Endodermal cell (in vitro differentiated cells): ENCODE measurements around the gene ZIC5. TPM values are rescaled to one million over a fixed set of nuclear protein-coding genes. Genes with fewer than 3 reads are reported as not detected.

Experiments used
- DNase-seq: peaks from one replicate; pipeline ENCODE4 v3.0.0-alpha.2; 2017
- H3K27ac ChIP-seq: 2 replicates; pipeline ENCODE4 v1.5.1; 2013; ENCODE audit warnings: mild to moderate bottlenecking, low read depth, low read length, moderate library complexity
- H3K27me3 ChIP-seq: 2 replicates; pipeline ENCODE4 v1.6.1; 2013; ENCODE audit warnings: mild to moderate bottlenecking, low read length, moderate library complexity; ENCODE audit not compliant: insufficient read depth, control insufficient read depth, poor library complexity, severe bottlenecking
- H3K36me3 ChIP-seq: 2 replicates; pipeline ENCODE4 v1.7.0; 2013; ENCODE audit warnings: mild to moderate bottlenecking, low read length, moderate library complexity; ENCODE audit not compliant: control insufficient read depth, insufficient read depth
- H3K4me1 ChIP-seq: one replicate; pipeline ENCODE4 v1.7.0; 2013; ENCODE audit warnings: low read length; ENCODE audit not compliant: control insufficient read depth, insufficient read depth
- H3K4me3 ChIP-seq: 2 replicates; pipeline ENCODE4 v1.5.1; 2013; ENCODE audit warnings: mild to moderate bottlenecking, low read length, moderate library complexity
- H3K9ac ChIP-seq: 2 replicates; pipeline ENCODE4 v1.6.1; 2013; ENCODE audit warnings: mild to moderate bottlenecking, low read length, moderate library complexity; ENCODE audit not compliant: poor library complexity, severe bottlenecking; ENCODE audit errors: extremely low read depth
- H3K9me3 ChIP-seq: 2 replicates; pipeline ENCODE4 v1.6.1; 2013; ENCODE audit warnings: mild to moderate bottlenecking, low read length, moderate library complexity; ENCODE audit not compliant: control insufficient read depth
- H3K27ac Mint-ChIP-seq: 2 replicates; pipeline ENCODE4 v1.8.0; 2020; ENCODE audit warnings: mixed read lengths
- H3K27me3 Mint-ChIP-seq: 2 replicates; pipeline ENCODE4 v1.8.0; 2021; ENCODE audit warnings: mild to moderate bottlenecking, mixed read lengths; ENCODE audit not compliant: insufficient read depth
- H3K36me3 Mint-ChIP-seq: 2 replicates; pipeline ENCODE4 v1.8.0; 2020; ENCODE audit warnings: low read depth, mixed read lengths
- H3K4me1 Mint-ChIP-seq: 2 replicates; pipeline ENCODE4 v1.8.0; 2020; ENCODE audit warnings: mixed read lengths
- H3K4me3 Mint-ChIP-seq: 2 replicates; pipeline ENCODE4 v1.8.0; 2020; ENCODE audit warnings: mild to moderate bottlenecking, moderate library complexity, mixed read lengths
- H3K9me3 Mint-ChIP-seq: 2 replicates; pipeline ENCODE4 v1.8.0; 2020; ENCODE audit warnings: mild to moderate bottlenecking, mixed read lengths
- CTCF ChIP-seq: fragments of 200-600 bp; sonication (generic); conservative IDR thresholded peaks from 2 replicates; pipeline ENCODE4 v1.5.0; 2021; ENCODE audit warnings: antibody characterized with exemption, mild to moderate bottlenecking
- WGBS, 2 experiments: methylation state at CpG; one replicate each; pipeline versions ENCODE4 v1.1.5 to v1.1.7; 2013; ENCODE audit warnings: missing lambda C conversion rate in 2 of 2, mixed read lengths in 1 of 2; ENCODE audit not compliant: insufficient coverage in 1 of 2, insufficient read length in 1 of 2; 5-methylcytosine and 5-hydroxymethylcytosine counted together
- total RNA-seq, 2 donors: library from RNA; stranded (reverse); fragmentation: NEBNext Ultra II Directional in 1 of 2; extraction: Animal tissue kit (Norgen Biotek cat#: 25700) in 1 of 2; gene quantifications; 2 replicates in 1 of 2; 3 replicates in 1 of 2; pipeline ENCODE4 v1.2.1, GENCODE V29; 2021

ZIC5 gene
- total RNA-seq, 2 donors from 2014 or later = 11.0 to 13.7 TPM

DNA sequence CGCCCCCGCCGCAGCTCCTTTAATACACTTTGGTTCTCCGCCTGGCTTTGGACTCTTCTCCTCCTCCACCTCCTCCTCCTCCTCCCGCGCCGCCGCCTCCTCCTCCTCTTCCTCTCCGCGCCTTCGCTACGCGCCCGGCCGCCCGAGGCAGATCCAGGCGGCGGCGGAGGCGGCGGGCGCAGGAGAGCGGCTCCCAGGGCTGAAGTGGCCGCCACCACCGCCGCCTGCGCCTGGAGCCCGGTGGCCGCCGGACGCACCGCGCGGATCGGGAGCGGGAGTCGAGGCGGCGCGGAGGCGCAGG lies 10.1 kb upstream of the ZIC5 start, which contains the start of gene ZIC2:
Gene ZIC2, plus strand, starts transcription at position 50 of the 301 bp plus-strand sequence. CDS start 281 bp downstream, outside the sequence.
- DNase-seq = no peak
- H3K4me1 ChIP-seq = peaks cover 5% of the 10 kb centered on the region
- H3K27me3 ChIP-seq = peaks cover 16% of the 10 kb centered on the region
- peak within 1 kb of the TSS; percentile 98 for H3K27ac ChIP-seq
- Mint-ChIP-seq H3K36me3 (peaks cover 35% of the 10 kb centered on the region), H3K4me1 (peaks cover 27% of the 10 kb centered on the region), H3K4me3 (peak within 1 kb of the TSS; percentile 94), H3K27me3 (peaks cover 21% of the 10 kb centered on the region), H3K27ac (peak within 1 kb of the TSS; percentile 94), H3K9me3 (no peaks in the 10 kb centered on the region)
- peak within 1 kb of the TSS; percentile 98 for H3K9ac ChIP-seq
- H3K4me3 ChIP-seq = peak within 1 kb of the TSS; percentile 92
- peaks cover 42% of the 10 kb centered on the region for H3K36me3 ChIP-seq
- H3K9me3 ChIP-seq = no peaks in the 10 kb centered on the region
- no peak for TF ChIP-seq CTCF
- WGBS, 2 experiments = 0 to 1% methylated on average over 18 to 38 of the region's 41 CpGs

GRCh38 chr13:99980824-99981734 lies 9.5 kb upstream of the ZIC5 start:
- H3K9me3 ChIP-seq = no peaks in the 10 kb centered on the region
- TF ChIP-seq CTCF = no peak
- peak overlapping the region; percentile 74 for H3K4me3 ChIP-seq
- peak overlapping the region; percentile 77 for H3K27ac Mint-ChIP-seq
- H3K27ac ChIP-seq = peak overlapping the region; percentile 98
- peak overlapping the region; percentile 64 for H3K9ac ChIP-seq
- no peaks in the 10 kb centered on the region for H3K9me3 Mint-ChIP-seq
- H3K4me3 Mint-ChIP-seq = peak overlapping the region; percentile 94
- peaks cover 27% of the 10 kb centered on the region for H3K27me3 Mint-ChIP-seq
- peak; percentile 95 for DNase-seq
- peaks cover 31% of the 10 kb centered on the region for H3K36me3 Mint-ChIP-seq
- H3K27me3 ChIP-seq = peaks cover 22% of the 10 kb centered on the region
- H3K4me1 ChIP-seq = peaks cover 5% of the 10 kb centered on the region
- peaks cover 23% of the 10 kb centered on the region for H3K4me1 Mint-ChIP-seq
- peaks cover 36% of the 10 kb centered on the region for H3K36me3 ChIP-seq
- WGBS, 2 experiments = 0% methylated on average over 51 to 86 of the region's 110 CpGs

- H3K27me3 ChIP-seq = peaks cover 29% of the 10 kb centered on the region
- no peaks in the 10 kb centered on the region for H3K9me3 Mint-ChIP-seq
- peaks cover 25% of the 10 kb centered on the region for H3K36me3 Mint-ChIP-seq
- H3K4me3 ChIP-seq = peak overlapping the region; percentile 93
- peak; percentile 96 for DNase-seq
- H3K4me3 Mint-ChIP-seq = peak overlapping the region; percentile 94
- peak overlapping the region; percentile 98 for H3K27ac ChIP-seq
- 0% methylated on average over 15 to 66 of the region's 76 CpGs for WGBS, 2 experiments
- TF ChIP-seq CTCF = peak; percentile 24
- peaks cover 35% of the 10 kb centered on the region for H3K27me3 Mint-ChIP-seq
- peaks cover 29% of the 10 kb centered on the region for H3K36me3 ChIP-seq
- peaks cover 20% of the 10 kb centered on the region for H3K4me1 Mint-ChIP-seq
- peak overlapping the region; percentile 84 for H3K9ac ChIP-seq
- peaks cover 5% of the 10 kb centered on the region for H3K4me1 ChIP-seq
- no peaks in the 10 kb centered on the region for H3K9me3 ChIP-seq
- H3K27ac Mint-ChIP-seq = peak overlapping the region; percentile 26
These were observed 8.7 kb upstream of the ZIC5 start for GRCh38 chr13:99980201-99980823.
